Right lobe of liver (tissue), 4 donors: Measurements from ENCODE around the gene SLC12A3.

ENCODE experiments used
- POLR2A ChIP-seq: fragments of 450-650 bp; IDR thresholded peaks from one replicate; pipeline ENCODE4 v1.6.1; 2017; ENCODE audit warnings: antibody characterized with exemption, mild to moderate bottlenecking
- TF ChIP-seq, protein P1 (sequence below), 4 donors: fragments of 200-600 bp in 3 of 4; fragments of 450-650 bp in 1 of 4; IDR thresholded peaks; one replicate each; pipeline versions ENCODE4 v1.5.1 to v1.8.0; 2016 to 2022; ENCODE audit warnings: antibody characterized with exemption in 4 of 4, mild to moderate bottlenecking in 2 of 4
- donor health status: DM: no; HTN: no; CAD: no.
- donor health status: DM: no; HTN: no; CAD: no.
- donor health status: DM: no; HTN: yes; CAD: no.

DNA sequence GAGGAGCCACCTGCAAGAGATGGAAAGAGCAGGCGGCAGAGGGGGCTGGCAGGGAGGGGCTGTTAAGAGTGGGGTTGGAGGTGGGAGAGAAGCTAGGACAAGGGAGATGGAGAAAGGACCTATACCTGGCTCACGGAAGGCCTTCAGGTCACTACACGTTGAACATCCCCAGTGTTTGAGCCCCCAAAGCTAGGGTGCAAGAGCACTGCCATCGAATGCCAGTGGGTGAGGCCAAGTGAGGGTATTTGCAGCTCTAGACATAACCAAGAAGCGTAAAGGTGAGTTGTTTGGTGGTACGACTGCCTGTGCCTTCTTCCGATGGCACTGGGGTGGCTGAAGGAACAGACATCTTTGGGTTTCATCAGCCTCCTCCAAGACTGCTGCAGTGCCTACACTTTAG, 49.9 kb downstream of the SLC12A3 start:
- no peak for TF ChIP-seq POLR2A
- TF ChIP-seq, protein P1, sequence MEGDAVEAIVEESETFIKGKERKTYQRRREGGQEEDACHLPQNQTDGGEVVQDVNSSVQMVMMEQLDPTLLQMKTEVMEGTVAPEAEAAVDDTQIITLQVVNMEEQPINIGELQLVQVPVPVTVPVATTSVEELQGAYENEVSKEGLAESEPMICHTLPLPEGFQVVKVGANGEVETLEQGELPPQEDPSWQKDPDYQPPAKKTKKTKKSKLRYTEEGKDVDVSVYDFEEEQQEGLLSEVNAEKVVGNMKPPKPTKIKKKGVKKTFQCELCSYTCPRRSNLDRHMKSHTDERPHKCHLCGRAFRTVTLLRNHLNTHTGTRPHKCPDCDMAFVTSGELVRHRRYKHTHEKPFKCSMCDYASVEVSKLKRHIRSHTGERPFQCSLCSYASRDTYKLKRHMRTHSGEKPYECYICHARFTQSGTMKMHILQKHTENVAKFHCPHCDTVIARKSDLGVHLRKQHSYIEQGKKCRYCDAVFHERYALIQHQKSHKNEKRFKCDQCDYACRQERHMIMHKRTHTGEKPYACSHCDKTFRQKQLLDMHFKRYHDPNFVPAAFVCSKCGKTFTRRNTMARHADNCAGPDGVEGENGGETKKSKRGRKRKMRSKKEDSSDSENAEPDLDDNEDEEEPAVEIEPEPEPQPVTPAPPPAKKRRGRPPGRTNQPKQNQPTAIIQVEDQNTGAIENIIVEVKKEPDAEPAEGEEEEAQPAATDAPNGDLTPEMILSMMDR (IDR thresholded peaks at IDR 0.05), result no peak
